ENCODE measurements around the gene ABHD17A.

The ABHD17A gene

DNA sequence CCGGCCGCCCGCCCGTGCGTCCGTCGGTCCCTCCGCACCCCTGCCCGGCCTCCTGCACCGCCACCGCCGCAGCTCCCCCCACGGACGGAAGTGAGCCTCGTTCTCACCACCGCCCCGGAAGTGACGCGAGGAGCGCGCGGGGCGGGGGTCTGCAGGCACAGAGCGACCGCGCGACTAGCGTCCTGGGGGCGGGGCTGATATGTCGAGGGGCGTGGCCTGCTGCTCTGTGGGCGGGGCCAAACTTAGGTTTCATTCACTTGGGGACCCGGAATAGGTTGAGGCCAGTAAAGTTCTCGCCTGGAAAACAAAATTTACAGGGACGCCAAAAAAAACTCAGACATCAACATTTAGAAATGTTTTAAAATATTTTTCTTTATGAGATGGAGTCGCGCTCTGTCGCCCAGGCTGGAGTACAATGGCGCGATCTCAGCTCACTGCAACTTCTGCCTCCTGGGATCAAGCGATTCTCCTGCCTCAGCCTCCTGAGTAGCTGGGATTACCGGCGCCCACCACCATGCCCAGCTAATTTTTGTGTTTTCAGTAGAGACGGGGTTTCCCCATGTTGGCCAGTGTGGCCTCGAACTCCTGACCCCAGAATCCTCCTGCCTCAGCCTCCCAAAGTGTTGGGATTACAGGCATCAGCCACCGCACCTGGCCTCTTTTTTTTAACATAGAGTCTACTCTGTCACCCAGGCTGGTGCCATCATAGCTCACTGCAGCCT, at the start of gene ABHD17A:
Gene ABHD17A, minus strand, starts transcription at position 99 of the 722 bp plus-strand sequence. CDS start 3,930 bp downstream, outside the sequence.
- H3K4me3 ChIP-seq (ENCODE audit: low read length) = peak within 1 kb of the TSS; percentile 86

- no peak for TF ChIP-seq ZNF274 (IDR thresholded peaks at IDR 0.05; ENCODE audit: low read depth, low read length)
- H3K4me3 ChIP-seq (ENCODE audit: low read length) = no peak overlapping the region
Measured at GRCh38 chr19:1933942-1934341, 48.6 kb upstream of the ABHD17A start.

DNA sequence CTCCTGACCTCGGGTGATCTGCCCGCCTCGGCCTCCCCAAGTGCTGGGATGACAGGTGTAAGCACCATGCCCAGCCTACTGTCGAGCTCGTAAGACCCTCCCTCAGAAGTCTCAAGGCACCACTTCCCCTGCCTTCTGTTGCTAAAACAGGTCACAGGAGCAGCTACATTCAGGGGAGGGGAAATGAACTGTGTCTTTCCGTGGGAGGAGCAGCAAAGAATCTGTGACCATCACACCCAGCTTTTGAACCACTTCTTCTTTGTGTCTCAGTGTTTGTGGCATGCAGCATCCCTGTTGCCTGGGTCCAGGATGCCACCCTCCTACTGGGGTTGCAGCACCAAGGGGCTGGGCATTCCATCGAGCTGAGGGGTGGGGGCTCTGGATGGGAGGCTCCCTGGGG, 47.9 kb upstream of the ABHD17A start:
- no peak for TF ChIP-seq ZNF274 (IDR thresholded peaks at IDR 0.05; ENCODE audit: low read depth, low read length)
- H3K4me3 ChIP-seq (ENCODE audit: low read length) = no peak overlapping the region

DNA sequence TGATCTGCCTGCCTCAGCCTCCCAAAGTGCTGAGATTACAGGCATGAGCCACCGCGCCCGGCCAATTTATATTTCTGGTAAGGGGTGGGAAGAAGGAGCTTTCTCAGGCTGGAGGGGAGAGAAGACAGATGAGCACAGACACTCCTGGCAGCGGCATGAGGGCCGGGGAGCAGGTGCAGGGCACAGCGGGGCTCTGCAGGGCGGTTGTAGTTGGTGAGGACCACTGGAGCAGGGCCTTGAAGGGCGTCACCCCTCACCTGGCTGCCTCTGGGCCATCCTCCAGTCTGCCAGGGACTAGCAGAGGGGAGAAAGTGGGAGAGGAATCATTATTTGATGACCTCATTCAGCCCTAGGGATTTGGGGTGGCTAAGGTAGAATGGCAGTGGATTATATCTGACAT, 47.1 kb upstream of the ABHD17A start:
- no peak overlapping the region for H3K4me3 ChIP-seq (ENCODE audit: low read length)
- no peak for TF ChIP-seq ZNF274 (IDR thresholded peaks at IDR 0.05; ENCODE audit: low read depth, low read length)

DNA sequence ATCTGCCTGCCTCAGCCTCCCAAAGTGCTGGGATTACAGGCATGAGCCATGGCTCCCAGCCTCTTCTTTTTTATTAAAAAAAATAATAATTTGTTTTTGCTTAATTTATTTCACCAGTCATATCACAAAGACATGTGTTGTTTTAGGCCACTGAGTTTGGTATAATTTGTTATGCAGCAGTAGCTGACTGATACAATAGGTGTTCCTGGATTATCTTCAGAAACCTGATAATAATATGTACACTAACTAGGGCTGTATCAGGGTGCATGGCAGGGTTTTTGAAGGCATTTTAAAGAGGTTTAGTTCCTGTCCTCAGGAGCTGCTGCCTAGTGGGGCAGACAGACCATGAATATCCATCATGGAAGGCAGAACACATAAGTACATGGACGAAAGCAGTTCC, 46.1 kb upstream of the ABHD17A start:
- H3K4me3 ChIP-seq (ENCODE audit: low read length) = no peak overlapping the region

DNA sequence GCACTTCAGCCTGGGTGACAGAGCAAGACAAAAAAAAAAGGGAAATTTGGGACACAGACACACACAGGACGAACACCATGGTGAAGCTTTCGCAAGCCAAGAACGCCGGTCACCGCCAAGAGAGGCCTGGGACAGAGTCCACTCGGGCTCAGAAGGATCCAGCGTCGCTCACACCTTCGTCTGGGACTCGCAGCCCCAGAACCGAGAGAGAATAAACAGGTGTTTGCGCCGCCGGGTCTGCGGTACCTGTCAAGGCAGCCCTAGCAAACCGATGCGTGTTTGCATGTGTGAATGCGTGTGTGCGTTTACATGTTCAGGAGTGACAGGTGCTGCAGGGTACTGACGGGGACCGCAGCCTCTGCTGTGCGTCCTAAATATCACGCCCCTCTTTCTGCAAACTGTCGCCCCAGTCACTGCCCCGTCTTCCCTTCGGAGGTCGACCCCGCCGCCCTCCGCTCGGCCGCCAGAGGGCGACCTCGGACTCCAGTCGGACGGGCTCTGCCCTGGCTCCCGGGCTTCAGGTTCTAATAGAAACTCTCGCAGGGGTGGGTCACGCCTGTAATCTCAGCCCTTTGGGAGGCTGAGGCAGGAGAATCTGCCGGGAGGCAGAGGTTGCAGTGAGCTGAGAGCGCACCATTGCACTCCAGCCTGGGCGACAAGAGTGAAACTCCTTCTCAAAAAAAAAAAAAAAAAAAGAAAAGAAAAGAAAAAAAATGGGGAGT, 43.9 kb upstream of the ABHD17A start:
- peak overlapping the region; percentile 45; the same call in 1 of the 2 replicates for H3K4me3 ChIP-seq (ENCODE audit: low read length)
- no peak for TF ChIP-seq ZNF274 (IDR thresholded peaks at IDR 0.05; ENCODE audit: low read depth, low read length)

More for the DNA sequence above, 46.1 kb upstream of the ABHD17A start:
- no peak for TF ChIP-seq ZNF274 (IDR thresholded peaks at IDR 0.05; ENCODE audit: low read depth, low read length)

GRCh38 chr19:1925544-1925943, 40.2 kb upstream of the ABHD17A start:
- no peak overlapping the region for H3K4me3 ChIP-seq (ENCODE audit: low read length)
- no peak for TF ChIP-seq ZNF274 (IDR thresholded peaks at IDR 0.05; ENCODE audit: low read depth, low read length)

DNA sequence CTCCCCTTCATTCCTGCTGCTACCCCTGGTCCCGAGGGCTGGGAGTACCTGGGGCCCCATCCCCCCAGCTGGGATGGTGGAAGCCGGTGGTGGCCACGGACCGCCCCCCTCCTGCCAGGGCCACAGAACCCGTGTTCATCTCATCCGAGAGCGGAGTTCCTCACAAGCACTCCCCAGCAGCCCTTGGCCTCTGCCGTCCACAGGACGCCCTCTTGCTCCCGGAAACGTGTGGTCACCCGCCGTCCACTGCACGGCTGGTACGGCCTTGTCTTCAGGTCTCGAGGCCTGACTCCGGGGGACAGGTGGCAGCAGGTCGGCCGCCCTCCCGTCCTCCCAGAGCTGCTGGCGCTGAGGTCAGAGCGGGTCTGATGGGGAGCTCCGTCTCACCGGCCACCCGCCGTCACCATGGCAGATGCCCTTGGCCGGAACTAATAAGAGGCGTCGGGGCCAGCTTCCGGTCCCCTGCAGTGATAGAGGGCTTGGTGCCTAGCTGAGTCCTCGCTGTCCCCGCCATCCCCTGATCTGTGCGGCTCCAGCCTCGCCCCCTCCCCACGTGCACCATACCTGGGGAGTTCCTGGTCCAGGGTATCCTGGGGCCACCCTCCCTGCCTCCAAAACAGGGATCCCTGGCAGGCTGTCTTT, 39.1 kb upstream of the ABHD17A start:
- TF ChIP-seq ZNF274 (IDR thresholded peaks at IDR 0.05; ENCODE audit: low read depth, low read length) = no peak

DNA sequence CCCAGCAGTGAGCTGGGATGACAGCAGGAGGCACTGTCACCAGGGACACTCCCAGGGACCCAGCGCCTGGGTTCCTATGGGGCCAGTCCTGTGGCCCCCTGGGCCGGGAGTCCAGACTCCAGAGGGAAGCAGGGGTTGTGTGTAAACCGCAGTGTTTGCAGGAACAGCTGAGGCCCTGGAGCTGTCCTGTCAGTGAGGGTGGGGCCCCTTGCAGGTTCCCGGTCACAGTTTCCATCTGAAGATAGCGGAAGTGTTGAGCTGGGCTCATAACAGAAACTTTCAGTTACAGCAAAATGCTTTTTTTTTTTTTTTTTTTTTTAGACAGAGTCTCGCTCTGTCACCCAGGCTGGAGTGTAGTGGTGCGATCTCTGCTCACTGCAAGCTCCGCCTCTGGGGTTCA, 38.0 kb upstream of the ABHD17A start:
- no peak for TF ChIP-seq ZNF274 (IDR thresholded peaks at IDR 0.05; ENCODE audit: low read depth, low read length)
- H3K4me3 ChIP-seq (ENCODE audit: low read length) = no peak overlapping the region

More for the DNA sequence above, 39.1 kb upstream of the ABHD17A start:
- no peak overlapping the region for H3K4me3 ChIP-seq (ENCODE audit: low read length)

- TF ChIP-seq ZNF274 (IDR thresholded peaks at IDR 0.05; ENCODE audit: low read depth, low read length) = no peak
- no peak overlapping the region for H3K4me3 ChIP-seq (ENCODE audit: low read length)
Measured at GRCh38 chr19:1922803-1923202, 37.5 kb upstream of the ABHD17A start.

- no peak for TF ChIP-seq ZNF274 (IDR thresholded peaks at IDR 0.05; ENCODE audit: low read depth, low read length)
- no peak overlapping the region for H3K4me3 ChIP-seq (ENCODE audit: low read length)
Measured at GRCh38 chr19:1921825-1922224, 36.5 kb upstream of the ABHD17A start.

DNA sequence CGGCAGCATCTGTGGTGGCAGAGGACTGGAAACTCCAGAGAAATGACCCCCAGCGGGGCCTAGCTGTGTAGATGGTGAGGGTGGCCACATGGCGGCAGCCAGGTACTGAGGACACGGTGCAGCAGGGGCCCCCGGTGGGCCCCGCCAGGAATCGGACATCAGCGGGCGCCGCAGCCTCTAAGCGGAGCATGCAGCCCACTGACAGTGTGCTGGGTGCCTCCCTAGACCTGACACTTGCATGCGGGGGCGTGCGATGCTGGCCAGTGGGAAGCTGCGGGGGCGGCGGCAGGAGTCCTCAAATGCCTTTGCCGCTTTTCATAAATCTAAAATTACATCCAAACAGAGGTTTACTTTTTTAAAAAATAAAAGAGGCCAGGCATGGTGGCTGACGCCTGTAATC, 36.0 kb upstream of the ABHD17A start:
- H3K4me3 ChIP-seq (ENCODE audit: low read length) = no peak overlapping the region
- TF ChIP-seq ZNF274 (IDR thresholded peaks at IDR 0.05; ENCODE audit: low read depth, low read length) = no peak

DNA sequence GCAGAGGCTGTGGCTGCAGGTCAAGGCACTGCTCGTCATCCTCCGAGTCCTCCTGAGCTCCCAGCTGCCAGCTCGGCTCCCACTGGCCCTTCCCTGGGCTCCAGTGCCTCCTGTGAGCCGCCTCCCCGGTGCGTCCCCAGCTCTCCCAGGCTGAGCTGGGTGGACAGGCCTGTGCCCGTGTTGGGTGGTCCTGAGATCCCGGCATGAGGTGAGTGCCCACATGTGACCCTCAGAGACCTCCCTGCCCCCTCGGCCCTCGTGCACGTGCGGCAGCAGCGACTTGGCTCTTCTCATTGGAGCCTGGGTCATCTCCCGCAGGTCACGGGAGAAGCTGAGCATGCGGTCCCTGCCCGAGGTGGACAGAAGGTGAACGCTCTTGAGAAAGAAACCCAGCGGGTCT, 35.3 kb upstream of the ABHD17A start:
- no peak for TF ChIP-seq ZNF274 (IDR thresholded peaks at IDR 0.05; ENCODE audit: low read depth, low read length)
- no peak overlapping the region for H3K4me3 ChIP-seq (ENCODE audit: low read length)

DNA sequence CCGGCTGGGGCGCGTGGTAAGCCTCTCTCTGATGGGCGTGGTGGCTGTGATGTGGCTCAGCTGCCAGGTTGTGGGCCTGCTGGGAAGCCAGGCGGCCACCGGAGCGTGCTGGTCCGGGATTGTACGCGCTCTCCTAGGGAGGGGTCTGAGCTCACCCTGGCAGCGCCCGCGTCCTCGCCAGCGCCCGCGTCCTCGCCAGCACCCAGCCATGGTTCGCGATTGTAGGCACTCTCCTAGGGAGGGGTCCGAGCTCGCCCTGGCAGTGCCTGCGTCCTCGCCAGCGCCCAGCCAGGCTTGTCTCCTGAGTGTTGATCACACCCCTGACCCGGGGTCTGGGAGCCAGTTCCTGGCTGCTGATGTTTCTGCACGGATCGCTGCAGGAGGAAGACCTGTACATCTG, 33.7 kb upstream of the ABHD17A start:
- TF ChIP-seq ZNF274 (IDR thresholded peaks at IDR 0.05; ENCODE audit: low read depth, low read length) = no peak
- no peak overlapping the region for H3K4me3 ChIP-seq (ENCODE audit: low read length)

- H3K4me3 ChIP-seq (ENCODE audit: low read length) = no peak overlapping the region
- no peak for TF ChIP-seq ZNF274 (IDR thresholded peaks at IDR 0.05; ENCODE audit: low read depth, low read length)
Measured at GRCh38 chr19:1917926-1918325, 32.6 kb upstream of the ABHD17A start.
